ENCODE data around the gene USP32. TPM values are rescaled to one million over a fixed set of nuclear protein-coding genes. Genes with fewer than 3 reads are reported as not detected.
"Not testable (repeated sequence)": the region's sequence is repeated elsewhere in the genome, so short reads cannot be mapped to it uniquely, and the experiment has no call there.

USP32 gene
- total RNA-seq, 4 donors from 2014 or later: 14.7 to 86.0 (median 54.8) TPM

GRCh38 chr17:60387666-60388065 lies 4.3 kb downstream of the USP32 start:
- 77 to 87% methylated on average over 3 of the region's 3 CpGs for WGBS, 2 donors (ENCODE audit: low coverage in 1 of 2)
- Histone ChIP-seq H3K4me3 (no peak overlapping the region), H3K36me3 (no peaks in the 10 kb centered on the region), H3K9me3 (no peaks in the 10 kb centered on the region), H3K27me3 (no peaks in the 10 kb centered on the region), H3K27ac (no peak overlapping the region), H3K4me1 (peaks cover 10 to 50% (median 15%) of the 10 kb centered on the region in 4 donors)
- no peak for DNase-seq
- intact Hi-C loops (cut with DNase I; ENCODE audit: low total_unique reads): no loop called here
- TF ChIP-seq POLR2A (IDR thresholded peaks at IDR 0.05) (no peak), EP300 (IDR thresholded peaks at IDR 0.05; ENCODE audit: low read depth) (no peak), POLR2AphosphoS5 (IDR thresholded peaks at IDR 0.05) (no peak), CTCF (IDR thresholded peaks at IDR 0.05) (no peak)
- in situ Hi-C loops (cut with MboI; ENCODE audit: low pct_ligation_motif_present in 1 of 4, low pct_unique_long_range_greater_than_20kb in 1 of 4, low sequenced_read_pairs in 3 of 4): no loop called here

DNA sequence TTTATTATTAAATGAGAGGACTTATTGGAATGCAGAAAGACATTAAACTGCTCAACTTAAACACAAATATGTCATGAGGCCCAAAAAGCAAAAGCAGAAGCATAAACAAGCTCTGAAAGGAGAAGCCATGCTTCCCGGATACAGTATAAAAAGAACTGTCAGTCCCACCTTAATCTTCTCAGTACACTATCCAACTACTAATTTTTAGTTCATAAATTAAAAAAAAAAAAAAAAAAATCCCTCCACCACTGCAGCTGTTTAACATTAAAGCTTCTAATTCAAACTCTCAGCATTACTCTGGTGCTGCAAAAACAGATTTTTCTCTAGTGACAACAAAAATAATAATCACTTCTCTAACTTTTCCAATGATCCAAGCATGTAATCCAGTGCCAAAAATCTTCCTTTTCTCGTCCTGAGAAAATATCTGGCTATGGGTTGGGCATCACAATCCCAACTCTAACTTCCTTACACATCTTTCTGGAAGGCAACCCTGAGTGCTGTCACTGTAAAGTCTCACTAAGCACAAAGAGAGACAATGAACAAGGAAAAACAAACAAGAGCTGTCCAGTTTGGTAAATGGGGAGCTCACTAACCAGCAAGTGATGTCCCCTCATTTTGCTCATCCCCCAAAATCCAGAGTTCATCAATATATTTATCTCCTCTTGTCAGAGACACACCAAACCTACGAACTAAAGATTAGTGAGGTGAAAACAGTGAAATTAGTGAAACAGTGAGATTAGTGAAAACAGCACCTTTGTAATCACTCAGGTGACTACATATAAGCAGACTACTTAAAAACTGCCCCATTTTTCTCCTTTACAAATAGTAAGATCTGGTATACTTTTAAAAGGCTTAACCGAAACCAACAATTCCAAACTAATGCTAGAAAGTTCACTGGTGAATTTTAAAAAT lies 5.5 kb downstream of the USP32 start:
- Histone ChIP-seq H3K27me3 (no peaks in the 10 kb centered on the region), H3K4me3 (no peak overlapping the region), H3K4me1 (peaks cover 10 to 50% (median 15%) of the 10 kb centered on the region in 4 donors), H3K9me3 (no peaks in the 10 kb centered on the region), H3K27ac (no peak overlapping the region), H3K36me3 (no peaks in the 10 kb centered on the region)
- WGBS, 2 donors (ENCODE audit: low coverage in 1 of 2): 66 to 71% methylated on average over 4 of the region's 4 CpGs
- intact Hi-C loops (cut with DNase I; ENCODE audit: low total_unique reads) (no loop called here), in situ Hi-C loops (cut with MboI; ENCODE audit: low pct_ligation_motif_present in 1 of 4, low pct_unique_long_range_greater_than_20kb in 1 of 4, low sequenced_read_pairs in 3 of 4) (no loop called here)
- TF ChIP-seq POLR2A (IDR thresholded peaks at IDR 0.05) (no peak), EP300 (IDR thresholded peaks at IDR 0.05; ENCODE audit: low read depth) (no peak), POLR2AphosphoS5 (IDR thresholded peaks at IDR 0.05) (no peak), CTCF (IDR thresholded peaks at IDR 0.05) (no peak)
- DNase-seq: no peak

DNA sequence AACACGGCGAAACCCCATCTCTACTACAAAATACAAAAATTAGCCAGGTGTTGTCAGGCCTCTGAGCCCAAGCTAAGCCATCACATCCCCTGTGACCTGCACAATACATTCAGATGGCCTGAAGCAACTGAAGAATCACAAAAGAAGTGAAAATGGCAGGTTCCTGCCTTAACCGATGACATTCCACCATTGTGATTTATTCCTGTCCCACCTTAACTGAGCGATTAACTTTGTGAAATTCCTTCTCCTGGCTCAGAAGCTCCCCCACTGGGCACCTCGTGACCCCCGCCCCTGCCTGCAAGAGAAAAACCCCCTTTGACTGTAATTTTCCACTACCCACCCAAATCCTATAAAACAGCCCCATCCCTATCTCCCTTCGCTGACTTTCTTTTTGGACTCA lies 7.0 kb downstream of the USP32 start:
- H3K27me3 ChIP-seq; intact Hi-C loops (cut with DNase I; ENCODE audit: low total_unique reads); in situ Hi-C loops (cut with MboI; ENCODE audit: low pct_ligation_motif_present in 1 of 4, low pct_unique_long_range_greater_than_20kb in 1 of 4, low sequenced_read_pairs in 3 of 4); H3K27ac ChIP-seq; H3K4me3 ChIP-seq; H3K9me3 ChIP-seq; DNase-seq; H3K36me3 ChIP-seq: not testable (repeated sequence)
- WGBS, 2 donors (ENCODE audit: low coverage in 1 of 2): 96 to 97% methylated on average over 4 to 7 of the region's 7 CpGs
- peaks cover 3 to 37% (median 6%) of the 10 kb centered on the region in 4 donors for H3K4me1 ChIP-seq

DNA sequence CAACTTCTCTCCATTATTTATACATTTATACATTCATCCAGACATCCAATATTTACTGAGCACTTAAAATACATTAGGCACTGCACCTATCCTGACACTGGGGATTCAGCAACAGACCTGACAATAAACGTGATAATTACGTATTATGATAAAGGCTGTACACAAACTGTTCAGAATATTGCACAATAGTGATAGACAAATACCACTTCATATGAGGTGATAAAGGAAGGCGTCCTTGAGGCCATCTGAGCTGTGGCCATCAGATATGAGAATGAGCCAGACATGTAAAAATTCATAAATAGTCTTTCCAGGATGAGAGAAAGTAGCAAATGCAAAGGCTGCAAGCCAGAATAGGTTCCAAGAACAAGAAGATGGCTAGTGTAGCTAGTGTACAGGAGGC lies 8.6 kb downstream of the USP32 start:
- H3K27ac ChIP-seq: no peak overlapping the region
- DNase-seq: no peak
- peaks cover 0 to 27% (median 1%) of the 10 kb centered on the region in 4 donors for H3K4me1 ChIP-seq
- intact Hi-C loops (cut with DNase I; ENCODE audit: low total_unique reads): no loop called here
- H3K36me3 ChIP-seq: no peaks in the 10 kb centered on the region
- no peaks in the 10 kb centered on the region for H3K27me3 ChIP-seq
- H3K9me3 ChIP-seq: no peaks in the 10 kb centered on the region
- in situ Hi-C loops (cut with MboI; ENCODE audit: low pct_ligation_motif_present in 1 of 4, low pct_unique_long_range_greater_than_20kb in 1 of 4, low sequenced_read_pairs in 3 of 4): no loop called here
- WGBS, 2 donors (ENCODE audit: low coverage in 1 of 2): 64 to 70% methylated on average over 2 to 3 of the region's 3 CpGs
- no peak for TF ChIP-seq EP300 (IDR thresholded peaks at IDR 0.05; ENCODE audit: low read depth)
- no peak for TF ChIP-seq CTCF (IDR thresholded peaks at IDR 0.05)
- TF ChIP-seq POLR2A (IDR thresholded peaks at IDR 0.05): no peak
- no peak for TF ChIP-seq POLR2AphosphoS5 (IDR thresholded peaks at IDR 0.05)
- no peak overlapping the region for H3K4me3 ChIP-seq
